ENCODE measurements around the gene POU2F2.

- TF ChIP-seq, protein P1, sequence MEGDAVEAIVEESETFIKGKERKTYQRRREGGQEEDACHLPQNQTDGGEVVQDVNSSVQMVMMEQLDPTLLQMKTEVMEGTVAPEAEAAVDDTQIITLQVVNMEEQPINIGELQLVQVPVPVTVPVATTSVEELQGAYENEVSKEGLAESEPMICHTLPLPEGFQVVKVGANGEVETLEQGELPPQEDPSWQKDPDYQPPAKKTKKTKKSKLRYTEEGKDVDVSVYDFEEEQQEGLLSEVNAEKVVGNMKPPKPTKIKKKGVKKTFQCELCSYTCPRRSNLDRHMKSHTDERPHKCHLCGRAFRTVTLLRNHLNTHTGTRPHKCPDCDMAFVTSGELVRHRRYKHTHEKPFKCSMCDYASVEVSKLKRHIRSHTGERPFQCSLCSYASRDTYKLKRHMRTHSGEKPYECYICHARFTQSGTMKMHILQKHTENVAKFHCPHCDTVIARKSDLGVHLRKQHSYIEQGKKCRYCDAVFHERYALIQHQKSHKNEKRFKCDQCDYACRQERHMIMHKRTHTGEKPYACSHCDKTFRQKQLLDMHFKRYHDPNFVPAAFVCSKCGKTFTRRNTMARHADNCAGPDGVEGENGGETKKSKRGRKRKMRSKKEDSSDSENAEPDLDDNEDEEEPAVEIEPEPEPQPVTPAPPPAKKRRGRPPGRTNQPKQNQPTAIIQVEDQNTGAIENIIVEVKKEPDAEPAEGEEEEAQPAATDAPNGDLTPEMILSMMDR (IDR thresholded peaks at IDR 0.05), result no peak
- TF ChIP-seq CREB1 (CRISPR knock-in tag; IDR thresholded peaks at IDR 0.05), result no peak
- TF ChIP-seq ZNF232 (CRISPR knock-in tag; IDR thresholded peaks at IDR 0.05), result no peak
- TF ChIP-seq, protein P2, sequence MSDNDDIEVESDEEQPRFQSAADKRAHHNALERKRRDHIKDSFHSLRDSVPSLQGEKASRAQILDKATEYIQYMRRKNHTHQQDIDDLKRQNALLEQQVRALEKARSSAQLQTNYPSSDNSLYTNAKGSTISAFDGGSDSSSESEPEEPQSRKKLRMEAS (CRISPR knock-in tag; IDR thresholded peaks at IDR 0.05), result no peak
- TF ChIP-seq ZNF396 (CRISPR knock-in tag; IDR thresholded peaks at IDR 0.05; ENCODE audit: borderline replicate concordance), result no peak
- TF ChIP-seq ATF2 (CRISPR knock-in tag; IDR thresholded peaks at IDR 0.05; ENCODE audit: borderline replicate concordance, low read depth), result no peak
Observed at GRCh38 chr19:42066075-42066754, 66.0 kb downstream of the POU2F2 start.

Measured in WTC11 (cell line).